PC-3 (cell line): Measurements from ENCODE around the gene CTNNA3. TPM values are rescaled to one million over a fixed set of nuclear protein-coding genes. Genes with fewer than 3 reads are reported as not detected.

Source experiments
- ATAC-seq: fragments of 200-7000 bp; cut with Tn5 transposase; 2 replicates; pipeline ENCODE4 v1.9.1; 2020; ENCODE audit warnings: mild to moderate bottlenecking, moderate library complexity
- BruUV-seq: library from RNA; stranded (reverse); fragments of 400-500 nt; replicated peaks from 2 replicates; lab custom pipeline; 2021; lab: Mats Ljungman, UMichigan
- CTCF ChIA-PET: fragments of 300-600 bp; sonication (Branson Sonifier 250); formaldehyde crosslinking; loops from one replicate; lab custom pipeline; 2022; ENCODE audit warnings: antibody characterized with exemption; lab: Charles Lee
- POLR2A ChIA-PET: fragments of 300-600 bp; sonication (Branson Sonifier 250); formaldehyde crosslinking; loops from one replicate; lab custom pipeline; 2022; ENCODE audit warnings: antibody characterized with exemption; ENCODE audit not compliant: unreplicated experiment; lab: Charles Lee
- DNase-seq: peaks from one replicate; pipeline ENCODE4 v3.0.0-alpha.2; 2015
- H2AFZ ChIP-seq: fragments of 300-600 bp; sonication (generic); 2 replicates; pipeline ENCODE4 v1.6.0; 2016; ENCODE audit warnings: antibody characterized with exemption, low read length
- H3F3A ChIP-seq: fragments of 300-600 bp; sonication (generic); one replicate; pipeline ENCODE4 v1.6.0; 2017; ENCODE audit warnings: antibody characterized with exemption, low read length, control low read depth, mild to moderate bottlenecking; ENCODE audit not compliant: unreplicated experiment
- H3K27ac ChIP-seq: fragments of 300-600 bp; sonication (generic); 2 replicates; pipeline ENCODE4 v1.5.1; 2016; ENCODE audit warnings: mild to moderate bottlenecking, low read length
- H3K27me3 ChIP-seq: fragments of 300-600 bp; sonication (generic); 2 replicates; pipeline ENCODE4 v1.6.1; 2016; ENCODE audit warnings: low read length, mixed read lengths
- H3K36me3 ChIP-seq: fragments of 300-600 bp; sonication (generic); 2 replicates; pipeline ENCODE4 v1.6.1; 2016; ENCODE audit warnings: low read depth, mixed run types, low read length, mixed read lengths
- H3K4me1 ChIP-seq: fragments of 300-600 bp; sonication (generic); 2 replicates; pipeline ENCODE4 v1.5.1; 2016; ENCODE audit warnings: low read length; ENCODE audit not compliant: insufficient read depth
- H3K4me2 ChIP-seq: fragments of 300-600 bp; sonication (generic); 2 replicates; pipeline ENCODE4 v1.6.0; 2016; ENCODE audit warnings: low read length
- H3K4me3 ChIP-seq: fragments of 300-600 bp; sonication (generic); 2 replicates; pipeline ENCODE4 v1.5.1; 2016; ENCODE audit warnings: mild to moderate bottlenecking, low read length, mixed read lengths
- H3K79me2 ChIP-seq: fragments of 300-600 bp; sonication (generic); 2 replicates; pipeline ENCODE4 v1.6.1; 2017; ENCODE audit warnings: low read length, mixed read lengths
- H3K9ac ChIP-seq: fragments of 300-600 bp; sonication (generic); 2 replicates; pipeline ENCODE4 v1.6.0; 2016; ENCODE audit warnings: mild to moderate bottlenecking, low read length
- H3K9me2 ChIP-seq: fragments of 300-600 bp; sonication (generic); replicated peaks from 2 replicates; pipeline ENCODE4 v1.6.1; 2016; ENCODE audit warnings: mixed run types, low read length, mixed read lengths
- H3K9me3 ChIP-seq: fragments of 300-600 bp; sonication (generic); 2 replicates; pipeline ENCODE4 v1.6.1; 2016; ENCODE audit warnings: low read length, mixed read lengths
- H4K20me1 ChIP-seq: fragments of 300-600 bp; sonication (generic); 2 replicates; pipeline ENCODE4 v1.6.1; 2016; ENCODE audit warnings: low read length, mixed read lengths
- CTCF ChIP-seq: fragments of 300-600 bp; sonication (generic); conservative IDR thresholded peaks from 2 replicates; pipeline ENCODE4 v1.5.1; 2017; ENCODE audit warnings: antibody characterized with exemption, low read depth, mild to moderate bottlenecking, low read length
- EZH2 ChIP-seq: fragments of 300-600 bp; sonication (generic); IDR thresholded peaks from one replicate; pipeline ENCODE4 v1.6.1; 2017; ENCODE audit warnings: antibody characterized with exemption, mild to moderate bottlenecking, low read length; ENCODE audit not compliant: unreplicated experiment
- EZH2phosphoT487 ChIP-seq: fragments of 300-600 bp; sonication (generic); IDR thresholded peaks from 2 replicates; pipeline ENCODE4 v1.6.1; 2018; ENCODE audit warnings: mild to moderate bottlenecking, antibody characterized with exemption, low read length, borderline replicate concordance
- intact Hi-C: fragments of 100-400 bp; cut with micrococcal nuclease; formaldehyde crosslinking; loops from 2 replicates; pipeline ENCODE4 v1.9.0; 2023
- total RNA-seq: library from RNA; depleted of rRNA; stranded (reverse); fragments of >200 nt; gene quantifications from 2 replicates; pipeline ENCODE4 v1.2.3, GENCODE V29; 2014

CTNNA3 gene
- total RNA-seq, 1 experiment from 2014 or later: 1.9 TPM

- ChIA-PET POLR2A (no interaction called here), CTCF (no interaction called here)
- BruUV-seq: no TSS peak
- Histone ChIP-seq H3K4me3 (no peak overlapping the region), H3K9me2 (0 out of 2 replicates have a peak, but pooled peaks cover 6% of the 10 kb centered on the region), H3K9me3 (no peaks in the 10 kb centered on the region), H3K27ac (no peak overlapping the region), H4K20me1 (no peaks in the 10 kb centered on the region), H3K4me2 (no peak overlapping the region), H3K27me3 (no peaks in the 10 kb centered on the region), H3K4me1 (no peaks in the 10 kb centered on the region), H2AFZ (no peak overlapping the region), H3F3A (no peaks in the 10 kb centered on the region), H3K36me3 (no peaks in the 10 kb centered on the region), H3K79me2 (no peaks in the 10 kb centered on the region), H3K9ac (no peak overlapping the region)
- no peak for DNase-seq
- TF ChIP-seq EZH2: no peak
- no peak for TF ChIP-seq CTCF
- no peak for TF ChIP-seq EZH2phosphoT487
- intact Hi-C loops: no loop called here
- ATAC-seq: no peak
Measured at GRCh38 chr10:66773472-66773817, 922.5 kb downstream of the CTNNA3 start.

- no peak for DNase-seq
- Histone ChIP-seq H4K20me1 (no peaks in the 10 kb centered on the region), H2AFZ (no peak overlapping the region), H3K27ac (no peak overlapping the region), H3K9me3 (no peaks in the 10 kb centered on the region), H3K9me2 (0 out of 2 replicates have a peak, but pooled peaks cover 6% of the 10 kb centered on the region), H3K79me2 (no peaks in the 10 kb centered on the region), H3K4me3 (no peak overlapping the region), H3K4me1 (no peaks in the 10 kb centered on the region), H3K4me2 (no peak overlapping the region), H3K9ac (no peak overlapping the region), H3F3A (no peaks in the 10 kb centered on the region), H3K27me3 (no peaks in the 10 kb centered on the region), H3K36me3 (no peaks in the 10 kb centered on the region)
- ChIA-PET POLR2A (no interaction called here), CTCF (no interaction called here)
- no TSS peak for BruUV-seq
- no peak for ATAC-seq
- no peak for TF ChIP-seq EZH2phosphoT487
- TF ChIP-seq EZH2: no peak
- no peak for TF ChIP-seq CTCF
- intact Hi-C loops: no loop called here
Measured at GRCh38 chr10:66772548-66773471, 923.2 kb downstream of the CTNNA3 start.

- Histone ChIP-seq H3K9ac (no peak overlapping the region), H3K79me2 (no peaks in the 10 kb centered on the region), H2AFZ (no peak overlapping the region), H3K9me3 (no peaks in the 10 kb centered on the region), H3K9me2 (peaks cover 3% of the 10 kb centered on the region; the same call in 1 of the 2 replicates), H4K20me1 (no peaks in the 10 kb centered on the region), H3F3A (no peaks in the 10 kb centered on the region), H3K4me3 (no peak overlapping the region), H3K4me2 (no peak overlapping the region), H3K27me3 (no peaks in the 10 kb centered on the region), H3K36me3 (no peaks in the 10 kb centered on the region), H3K27ac (no peak overlapping the region), H3K4me1 (no peaks in the 10 kb centered on the region)
- ATAC-seq: no peak
- no TSS peak for BruUV-seq
- CTCF ChIA-PET: interaction anchor here (0.7 kb wide), 1 partner anchor 58 kb away, joined by 9 read pairs; no protein-coding TSS in a partner anchor
- no peak for DNase-seq
- POLR2A ChIA-PET: no interaction called here
- no peak for TF ChIP-seq CTCF
- no peak for TF ChIP-seq EZH2
- TF ChIP-seq EZH2phosphoT487: no peak
- intact Hi-C loops: no loop called here
Measured at GRCh38 chr10:66767707-66768106, 928.3 kb downstream of the CTNNA3 start.
